ENCODE results near the gene KIF26B.

Gene KIF26B

DNA sequence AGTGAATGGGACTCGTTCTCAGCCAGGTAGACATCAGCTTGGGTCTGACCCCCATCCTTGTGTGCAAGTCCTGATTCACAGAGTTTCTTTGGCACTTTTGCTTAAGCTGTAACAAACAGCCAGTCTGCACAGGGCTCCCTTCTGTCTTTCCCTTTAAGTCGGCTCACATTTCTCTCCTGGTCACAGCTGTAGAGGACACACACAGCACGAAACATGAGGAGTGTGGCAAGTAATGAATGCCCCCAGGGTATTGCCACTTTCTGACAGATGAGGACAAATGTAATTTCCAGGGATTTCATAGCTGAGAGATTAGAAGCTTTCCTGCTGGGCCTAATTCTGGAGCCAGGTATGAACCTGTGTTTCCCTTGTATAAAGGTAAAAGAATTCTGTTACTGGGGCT is 423.5 kb downstream of the KIF26B start:
- DNase-seq, result no peak

DNA sequence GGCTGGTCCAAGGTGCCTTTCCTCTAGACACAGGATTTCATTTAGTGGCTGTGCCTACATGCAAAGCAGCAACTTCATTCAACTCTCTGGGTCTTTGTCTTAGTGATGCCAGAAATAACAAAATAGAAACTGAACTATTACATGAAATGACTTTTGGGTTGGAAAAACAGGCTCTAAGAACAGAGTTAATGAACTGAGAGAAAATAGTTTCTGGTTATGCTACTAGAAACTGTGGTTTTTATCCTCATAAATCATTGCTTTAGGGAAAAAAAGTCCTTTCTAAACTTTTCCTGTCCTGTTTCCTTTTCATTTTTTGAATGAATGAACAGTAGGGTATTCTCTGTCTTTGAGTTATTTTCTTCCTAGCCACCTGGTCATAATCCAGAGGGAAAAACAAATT is 424.0 kb downstream of the KIF26B start:
- no peak for DNase-seq

DNA sequence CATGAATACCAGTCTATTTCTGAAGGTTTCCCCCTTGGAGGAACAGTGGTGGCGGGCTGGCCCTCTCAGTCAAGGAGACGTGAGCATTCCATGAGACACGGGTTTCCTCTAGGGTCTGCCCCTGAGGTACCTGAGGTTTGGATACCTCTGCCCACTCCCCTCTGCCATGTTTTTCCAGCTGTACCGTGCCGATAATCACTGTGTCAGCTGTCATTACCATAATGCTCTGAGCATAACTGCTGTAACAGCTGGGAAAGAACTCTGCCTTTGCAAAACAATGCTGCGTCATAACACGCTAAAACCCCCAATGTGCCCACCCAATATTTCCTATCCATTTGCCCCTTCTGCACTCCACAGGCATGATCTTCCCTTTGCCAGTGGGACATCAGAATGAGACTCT is 425.1 kb downstream of the KIF26B start:
- DNase-seq, result no peak

DNA sequence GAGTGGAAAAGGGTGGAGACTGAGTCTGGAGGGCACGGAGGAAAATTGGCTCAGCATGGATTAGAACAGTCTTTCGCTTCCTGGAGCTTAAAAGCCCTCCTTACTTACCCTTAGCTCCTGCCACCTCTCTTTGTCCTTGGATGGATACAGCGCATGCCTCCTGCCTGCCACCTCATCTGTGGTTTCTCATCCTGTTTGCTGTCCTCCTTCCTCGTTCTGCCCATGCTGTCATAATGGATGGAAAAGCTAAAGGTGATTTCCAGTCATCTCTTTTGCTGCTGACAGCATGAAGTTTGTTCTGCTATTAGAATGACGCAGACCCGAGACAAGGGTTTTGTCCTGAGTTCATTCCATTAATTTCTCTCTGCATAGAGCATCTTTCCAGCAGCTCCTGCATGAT is 425.9 kb downstream of the KIF26B start:
- DNase-seq, result no peak

DNA sequence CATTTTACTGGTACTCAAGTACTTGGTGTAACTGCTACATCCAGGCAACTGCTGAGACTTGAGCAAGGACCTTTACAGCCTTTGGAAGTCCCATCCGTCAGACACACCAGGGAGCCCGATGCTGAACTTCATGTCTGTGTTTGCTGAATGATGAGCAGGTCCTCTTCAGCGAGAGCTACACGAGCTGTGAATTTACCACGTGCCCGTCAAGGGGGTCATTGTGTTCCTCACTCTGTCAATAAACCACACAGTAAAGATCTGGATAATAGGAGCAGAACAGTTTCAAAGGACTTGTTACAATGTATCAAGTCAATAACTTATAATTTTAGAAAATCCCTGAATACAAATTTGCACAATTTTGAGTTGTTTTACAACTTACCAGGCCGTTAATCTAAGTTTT is 427.2 kb downstream of the KIF26B start:
- no peak for DNase-seq

DNA sequence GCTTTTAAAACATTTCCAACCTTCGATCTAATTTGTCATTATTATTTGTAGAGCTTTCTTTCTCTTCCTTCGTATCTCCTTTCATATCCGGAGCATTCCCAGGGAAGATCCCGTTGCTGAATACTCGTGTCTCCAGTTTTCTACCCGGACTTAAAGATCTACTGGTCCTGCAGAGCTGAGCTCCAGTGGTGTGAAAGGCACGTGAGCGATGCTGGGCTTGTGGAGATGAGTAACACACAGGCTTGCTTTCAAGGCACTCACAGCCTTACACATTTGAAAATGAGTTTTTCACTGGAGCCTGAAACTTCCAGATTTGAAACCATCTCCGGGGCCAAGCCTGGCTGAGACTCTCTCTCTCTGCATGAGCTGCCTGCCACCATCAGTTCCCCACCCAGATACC is 428.3 kb downstream of the KIF26B start:
- DNase-seq, result no peak

DNA sequence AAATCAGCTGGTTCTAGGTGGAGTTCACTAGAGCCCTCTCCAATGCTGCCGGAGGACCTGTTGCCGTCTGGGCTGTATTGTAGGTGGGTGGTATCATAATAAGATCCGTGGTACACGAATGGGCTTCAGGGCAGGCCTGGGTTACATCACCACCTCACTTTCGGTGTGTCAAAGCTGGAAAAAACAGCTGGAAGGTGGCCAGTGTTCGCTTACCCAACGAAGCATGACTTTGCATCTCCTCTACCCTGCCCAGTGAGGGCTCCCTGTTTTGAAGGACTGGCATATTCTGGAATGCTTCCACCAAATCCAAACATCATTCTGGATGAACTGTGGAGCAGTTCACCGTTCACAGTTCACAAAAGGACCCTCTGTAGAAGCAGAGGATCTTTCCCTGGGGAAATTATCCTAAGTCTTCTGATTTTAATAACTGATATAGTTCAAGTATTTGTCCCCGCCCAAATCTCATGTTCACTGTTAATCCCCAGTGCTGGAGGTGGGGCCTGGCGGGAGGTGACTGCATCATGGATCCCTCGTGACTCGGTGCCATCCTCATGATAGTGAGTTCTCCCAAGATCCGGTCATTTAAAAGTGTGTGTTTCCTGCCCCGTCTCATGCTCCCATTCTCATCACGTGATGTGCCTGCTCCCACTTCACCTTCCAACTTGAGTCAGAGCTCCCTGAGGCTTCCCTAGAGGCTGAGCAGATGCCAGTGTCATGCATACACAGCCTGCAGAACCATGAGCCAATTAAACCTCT is 429.0 kb downstream of the KIF26B start:
- DNase-seq, result no peak

DNA sequence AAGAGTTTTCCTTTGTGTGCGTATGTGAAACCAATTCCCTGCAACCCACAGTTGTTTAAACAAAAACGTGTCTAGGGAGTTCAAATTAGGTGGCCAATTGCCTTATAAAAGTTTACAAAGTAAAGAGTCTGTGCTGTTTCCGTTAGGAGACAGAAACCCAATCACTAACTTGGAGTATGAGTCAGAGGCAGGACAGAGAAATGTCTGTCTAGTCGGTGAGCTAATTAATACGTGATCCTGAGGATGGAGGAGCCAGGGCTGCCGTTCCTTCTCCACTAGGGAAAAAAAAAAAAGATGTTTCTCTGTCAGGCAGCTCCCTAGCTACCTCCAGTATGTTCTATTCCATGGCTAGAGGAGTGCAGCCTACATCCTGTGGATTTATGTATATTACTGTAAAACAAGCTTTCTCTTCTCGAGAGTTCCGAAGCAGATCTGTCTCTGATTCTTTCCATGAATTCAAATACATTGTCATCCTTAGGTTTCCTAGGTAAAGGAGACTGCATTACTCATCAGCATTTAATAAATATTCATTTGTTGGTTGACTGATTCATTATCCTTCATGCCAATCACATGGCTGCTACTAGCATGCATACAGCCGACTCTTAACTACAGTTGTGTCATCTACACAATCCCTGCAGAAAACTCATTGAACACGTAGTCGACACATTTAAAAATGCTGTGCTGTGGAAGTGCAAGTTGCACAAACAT is 430.6 kb downstream of the KIF26B start:
- DNase-seq, result no peak

DNA sequence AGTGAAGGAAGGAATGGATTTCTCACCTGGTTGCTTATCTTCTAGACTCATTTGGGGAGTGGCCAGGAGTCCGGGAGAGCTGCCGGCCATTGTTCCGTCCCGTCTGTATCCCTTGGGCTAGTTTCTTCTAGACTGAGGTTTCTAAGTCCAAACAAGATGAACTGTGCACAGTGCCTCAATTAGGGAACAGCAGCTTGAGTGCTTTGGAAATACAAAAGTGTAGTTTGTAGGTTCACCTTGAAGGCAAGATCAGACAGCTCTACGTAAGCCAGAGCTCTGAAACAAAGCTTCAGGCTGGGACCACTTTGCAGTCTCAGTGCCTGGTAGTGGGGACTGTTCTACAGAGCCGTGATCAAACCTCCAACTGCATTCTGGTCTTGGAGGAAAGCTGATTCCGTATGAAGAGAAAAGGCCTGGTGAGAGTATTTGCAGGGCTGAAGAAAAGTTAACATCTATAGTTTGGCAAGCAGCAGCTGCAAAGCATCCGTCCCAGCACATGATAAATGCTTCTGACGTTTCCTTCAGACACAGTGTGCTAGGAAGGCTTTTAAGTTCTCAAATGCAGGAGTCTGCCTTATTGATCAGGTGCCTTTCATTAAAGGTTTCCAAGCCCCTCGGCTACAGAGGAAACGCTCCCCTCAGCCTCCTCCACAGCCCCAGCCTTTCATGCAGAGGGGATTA is 432.8 kb downstream of the KIF26B start:
- no peak for DNase-seq

DNA sequence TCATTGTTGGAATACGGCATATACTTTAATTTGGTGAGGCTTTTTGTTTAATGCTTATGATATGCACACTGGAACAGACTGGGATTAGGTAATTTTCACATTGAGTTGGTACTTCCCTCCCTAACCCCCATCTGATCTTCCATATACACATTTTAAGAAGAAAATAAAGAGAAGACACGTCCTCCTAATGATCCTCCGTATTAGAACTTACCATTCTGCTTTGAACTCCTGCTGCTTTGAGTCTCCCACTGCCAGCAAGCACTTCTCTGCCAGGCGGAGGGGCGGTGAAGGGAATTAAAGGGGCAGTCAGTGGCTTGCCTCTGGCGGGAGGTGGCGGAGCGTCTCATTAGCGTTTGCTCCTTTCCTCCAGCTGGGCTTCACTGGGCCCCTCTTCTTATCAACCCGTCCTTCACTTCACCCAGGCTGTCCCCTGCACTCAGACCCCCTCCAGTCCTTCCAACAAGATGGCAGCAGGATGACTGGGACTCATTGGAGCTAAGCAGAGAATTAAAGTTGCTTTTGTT is 433.4 kb downstream of the KIF26B start:
- no peak for DNase-seq

DNA sequence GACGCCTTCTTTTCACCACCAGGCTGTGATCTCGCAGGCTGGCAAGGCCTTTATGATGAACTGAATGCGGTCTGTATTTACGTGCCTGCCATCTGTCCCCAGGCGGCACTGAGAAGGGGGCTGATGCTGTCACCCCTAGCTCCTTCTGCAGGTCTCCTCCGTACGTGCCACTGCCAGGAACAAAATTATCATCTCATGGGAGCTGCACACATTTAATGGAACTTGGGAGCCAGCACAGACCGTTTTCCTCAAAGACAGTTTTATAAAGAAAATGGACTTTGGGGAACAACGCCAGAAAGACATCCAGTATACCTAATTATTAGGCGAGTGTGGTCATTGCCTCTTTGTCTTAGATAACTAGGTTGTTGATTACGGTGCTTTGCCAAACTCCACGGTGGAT is 434.5 kb downstream of the KIF26B start:
- no peak for DNase-seq

DNA sequence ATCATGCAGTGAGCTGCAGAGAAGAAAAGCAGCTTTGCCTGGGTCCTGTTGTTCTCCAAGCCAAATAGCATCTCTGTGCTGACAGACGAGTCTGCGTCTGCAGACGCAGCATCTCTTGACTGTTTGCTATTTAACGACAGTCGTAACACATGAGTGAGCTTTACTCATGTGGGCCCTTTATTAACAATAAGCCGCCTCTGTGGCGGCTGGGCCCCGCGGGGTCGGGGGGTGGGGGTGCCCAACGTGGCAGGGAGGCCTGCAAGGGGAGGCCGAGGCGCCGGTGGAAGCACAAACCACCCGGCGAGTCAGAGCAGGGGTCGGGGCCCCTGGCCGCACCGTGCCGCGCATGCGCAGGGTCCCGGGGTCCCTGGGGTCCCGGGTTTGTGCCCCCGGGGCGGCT is 435.1 kb downstream of the KIF26B start:
- no peak for DNase-seq

DNA sequence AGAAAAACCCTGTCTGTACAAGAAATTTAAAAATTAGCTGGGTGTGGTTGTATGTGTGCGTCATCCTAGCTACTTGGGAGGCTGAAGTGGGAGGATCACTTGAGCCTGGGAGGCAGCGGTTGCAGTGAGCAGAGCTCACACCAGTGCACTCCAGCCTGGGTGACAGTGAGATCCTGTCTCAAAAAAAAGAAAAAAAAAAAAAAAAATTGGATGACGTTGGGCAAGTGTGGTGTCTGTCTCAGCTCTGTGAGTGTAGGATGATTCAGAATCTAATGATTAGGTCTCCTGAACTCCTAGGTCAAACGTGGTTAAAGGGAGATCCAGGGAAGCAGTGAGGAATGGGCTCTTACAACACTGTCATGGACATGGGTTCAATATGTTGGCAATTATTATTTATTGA is 435.9 kb downstream of the KIF26B start:
- DNase-seq, result no peak

DNA sequence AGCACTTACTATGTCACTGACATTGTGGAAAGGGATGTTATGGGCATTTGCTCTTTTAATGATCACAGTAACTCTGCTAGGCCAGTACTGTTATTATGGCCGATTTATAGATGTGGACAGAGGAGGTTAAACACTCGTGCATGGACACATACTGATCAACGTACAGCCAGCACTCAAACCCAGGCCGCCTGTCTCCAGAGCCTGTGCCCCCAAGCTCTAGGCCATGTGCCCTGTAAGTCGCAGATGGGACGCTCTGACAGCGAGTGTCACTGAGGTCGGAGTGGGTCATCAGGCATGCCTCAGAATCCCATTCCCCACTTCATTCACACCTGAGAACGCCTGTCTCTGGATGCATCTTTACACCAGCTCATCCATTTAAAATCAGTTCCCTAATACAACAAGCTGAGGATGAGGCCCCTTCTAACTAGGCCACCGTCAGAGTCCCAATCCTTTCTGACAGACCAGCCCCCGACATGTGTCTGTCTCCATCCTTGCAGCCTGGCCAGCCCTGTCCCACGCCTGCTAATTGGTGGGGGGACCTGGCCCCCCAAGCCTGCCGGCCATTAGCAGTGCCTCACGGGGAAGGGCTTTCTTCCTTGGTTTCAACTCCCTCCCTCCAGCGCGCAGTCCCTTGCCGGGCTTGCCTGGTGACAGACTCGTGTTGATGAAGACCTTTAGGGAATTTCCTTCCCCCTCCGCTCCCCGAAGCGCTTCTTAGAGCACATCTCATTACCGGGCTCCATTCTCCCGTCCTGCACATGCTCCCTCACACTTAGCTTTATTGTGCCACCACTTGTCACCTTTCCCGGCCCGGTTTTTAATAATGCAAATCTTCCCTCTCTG is 436.8 kb downstream of the KIF26B start:
- DNase-seq, result no peak

DNA sequence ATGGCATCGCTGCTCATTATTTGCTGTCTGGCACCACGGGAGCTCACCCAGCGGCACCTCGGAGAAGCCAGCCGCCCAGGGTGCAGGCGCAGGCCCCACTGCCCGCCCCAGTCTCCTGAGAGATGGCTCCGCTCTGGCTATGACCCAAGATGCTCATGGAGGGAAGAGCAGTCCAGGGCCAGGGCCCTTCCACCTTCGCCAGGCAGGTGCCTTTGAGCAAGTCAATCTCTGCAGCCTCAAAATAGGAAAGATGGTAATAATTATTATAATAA is 437.3 kb downstream of the KIF26B start:
- no peak for DNase-seq

DNA sequence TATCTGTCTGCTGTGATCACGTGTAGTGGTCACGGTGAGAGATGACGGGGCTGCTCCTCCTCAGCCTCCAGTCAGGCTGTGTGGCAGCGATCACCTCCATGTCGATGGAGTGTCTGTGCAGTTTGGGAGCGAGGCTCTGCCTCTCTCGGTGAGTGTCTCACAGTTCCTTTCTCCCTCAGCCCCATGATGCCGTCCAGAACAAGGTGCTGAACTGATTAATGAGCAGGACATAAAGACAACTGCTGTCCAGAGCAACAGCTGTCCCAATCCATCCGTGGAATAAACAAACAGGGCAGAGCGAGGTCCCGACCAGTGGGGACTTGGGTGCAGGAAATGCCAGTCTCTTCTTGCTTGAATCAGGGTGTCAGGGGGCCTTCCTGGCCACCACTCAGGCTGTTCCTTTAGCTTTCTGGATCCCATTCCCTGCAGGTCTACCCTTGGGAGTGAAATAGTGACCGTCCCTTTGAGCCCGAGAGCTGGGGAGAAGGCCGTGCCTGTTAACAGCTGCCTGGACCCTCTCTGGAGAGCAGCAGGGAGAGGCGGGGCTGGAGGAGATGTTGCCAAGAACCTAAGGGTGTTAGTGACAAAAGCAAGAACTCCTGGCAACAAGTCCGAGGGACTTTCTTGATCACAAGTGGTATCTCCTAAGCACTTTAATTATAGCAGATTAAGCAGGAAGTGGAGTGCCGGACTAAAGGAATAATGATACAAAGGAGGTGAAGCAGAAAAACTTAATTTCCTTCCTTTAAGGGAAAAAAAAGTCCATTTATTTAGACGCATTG is 443.9 kb downstream of the KIF26B start:
- no peak for DNase-seq

DNA sequence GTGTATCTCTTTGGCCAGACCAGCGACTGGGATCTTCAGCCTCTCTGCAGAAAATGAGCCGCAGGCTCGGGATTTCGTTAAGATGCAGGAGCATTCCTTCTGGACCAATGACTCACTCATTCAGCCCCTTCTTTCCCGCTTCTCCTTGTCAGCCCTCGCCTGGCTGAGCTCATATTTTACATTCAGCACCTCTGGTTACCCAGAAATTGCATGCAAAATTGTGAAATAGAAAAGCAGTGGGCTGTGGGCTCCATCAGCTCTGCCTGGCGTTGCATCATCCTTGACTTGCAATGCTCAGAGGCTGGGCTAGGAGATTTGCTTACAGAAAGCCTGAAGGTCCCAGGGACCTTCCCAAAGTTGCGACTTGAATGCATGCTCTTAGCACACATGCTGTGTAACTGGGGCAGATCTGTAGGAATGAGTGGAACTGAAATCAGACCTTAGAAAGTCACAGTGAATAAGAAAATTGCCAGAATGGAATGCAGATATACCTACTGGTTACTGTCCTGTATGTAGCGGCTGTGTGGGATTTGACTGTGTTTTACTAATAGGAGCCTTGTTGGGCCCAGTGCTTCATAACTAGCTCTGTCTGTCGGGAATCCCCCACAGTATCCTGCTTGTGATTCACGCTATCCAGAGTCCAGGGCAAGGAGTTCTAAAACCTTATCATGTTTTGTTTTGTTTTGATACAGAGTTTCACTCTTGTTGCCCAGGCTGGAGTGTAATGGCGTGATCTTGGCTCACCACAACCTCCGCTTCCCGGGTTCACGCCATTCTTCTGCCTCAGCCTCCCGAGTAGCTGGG is 444.8 kb downstream of the KIF26B start:
- peak; percentile 76 to 88 (median 87) for DNase-seq

DNA sequence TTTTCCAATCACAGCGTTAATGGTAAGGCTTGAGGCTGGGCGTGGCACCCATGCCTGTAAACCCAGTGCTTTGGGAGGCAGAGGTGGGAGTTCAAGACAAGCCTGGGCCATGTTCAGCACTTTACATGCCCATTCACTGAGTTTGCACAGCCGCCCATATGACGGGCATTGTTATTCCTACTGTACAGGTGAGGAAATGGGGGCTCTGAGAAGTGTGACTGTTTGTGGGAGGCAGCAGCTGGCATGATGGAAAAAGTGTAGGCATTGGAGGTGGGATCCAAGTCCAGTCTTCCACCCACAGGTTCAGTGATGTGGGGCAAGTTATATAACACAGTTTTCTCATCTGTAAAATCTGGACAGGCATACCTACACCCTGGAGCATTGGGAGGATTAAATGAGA is 445.9 kb downstream of the KIF26B start:
- no peak for DNase-seq

DNA sequence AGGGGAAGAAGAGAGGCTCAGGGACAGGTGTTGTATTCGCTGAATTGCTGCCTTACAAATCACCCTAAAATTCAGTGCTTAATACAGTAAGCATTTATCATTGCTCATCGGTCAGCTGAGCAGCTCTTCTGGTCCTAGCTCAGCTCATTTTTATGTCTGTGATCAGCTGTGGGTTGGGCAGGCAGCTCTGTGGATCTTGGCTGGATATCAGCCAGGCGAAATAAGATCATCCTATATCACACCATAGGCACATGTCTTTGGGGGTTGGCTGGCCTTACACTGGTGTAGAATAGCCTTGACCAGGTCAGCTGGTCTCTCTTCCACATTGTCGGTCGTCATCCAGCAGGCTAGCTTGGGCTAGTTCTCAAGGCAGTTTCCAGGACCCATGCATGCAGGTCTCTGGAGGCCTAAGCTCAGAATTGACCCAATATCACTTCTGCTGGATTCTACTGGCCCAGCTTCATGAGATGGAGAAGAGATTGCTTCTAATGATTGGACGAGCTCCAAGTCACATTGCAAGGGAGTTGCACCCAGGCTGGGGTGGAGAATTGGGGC is 448.6 kb downstream of the KIF26B start:
- DNase-seq, result peak; percentile 23 to 50 (median 31)

DNA sequence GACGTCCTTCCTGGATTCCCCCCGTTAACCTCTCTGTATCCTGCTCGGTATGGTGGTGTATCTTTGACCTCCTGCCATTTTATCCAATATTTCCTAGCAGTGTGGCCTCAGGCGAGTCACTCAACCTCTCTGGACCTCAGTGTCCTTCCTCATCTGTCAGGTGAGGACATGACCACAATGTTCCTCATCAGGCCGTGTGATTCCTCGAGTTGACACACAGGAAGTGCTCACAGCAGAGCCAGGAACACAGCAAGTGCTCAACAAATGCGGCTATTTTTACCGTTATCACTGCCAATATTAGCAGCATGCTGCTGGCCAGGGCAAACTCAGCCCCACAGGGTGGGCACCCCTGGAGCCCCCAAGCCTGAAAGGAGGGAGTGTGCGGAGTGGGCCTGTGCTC is 450.2 kb downstream of the KIF26B start:
- peak; percentile 50 to 75 (median 74) for DNase-seq
